ENCODE measurements around the gene RPL34. TPM values are rescaled to one million over a fixed set of nuclear protein-coding genes. Genes with fewer than 3 reads are reported as not detected.
A peak's percentile ranks its signal among the peaks of the same experiment; 100 is the strongest.

The RPL34 gene
- total RNA-seq, 2 experiments from 2014 or later: 1,848 to 1,919 TPM

GRCh38 chr4:108596344-108596743, 24.0 kb upstream of the RPL34 start:
- ChIA-PET CTCF (no interaction called here), POLR2A (no interaction called here)
- Mint-ChIP-seq H3K4me3 (no peak overlapping the region), H3K36me3 (ENCODE audit: low read depth) (peaks cover 20% of the 10 kb centered on the region), H3K27ac (no peak overlapping the region), H3K27me3 (no peaks in the 10 kb centered on the region), H3K9me3 (peaks cover 3% of the 10 kb centered on the region), H3K4me1 (ENCODE audit: low read depth) (peaks cover 4% of the 10 kb centered on the region)
- DNase-seq (no peak), ATAC-seq (no peak)
- intact Hi-C loops (cut with micrococcal nuclease): no loop called here
- no peak for TF ChIP-seq CTCF (IDR thresholded peaks at IDR 0.05)

DNA sequence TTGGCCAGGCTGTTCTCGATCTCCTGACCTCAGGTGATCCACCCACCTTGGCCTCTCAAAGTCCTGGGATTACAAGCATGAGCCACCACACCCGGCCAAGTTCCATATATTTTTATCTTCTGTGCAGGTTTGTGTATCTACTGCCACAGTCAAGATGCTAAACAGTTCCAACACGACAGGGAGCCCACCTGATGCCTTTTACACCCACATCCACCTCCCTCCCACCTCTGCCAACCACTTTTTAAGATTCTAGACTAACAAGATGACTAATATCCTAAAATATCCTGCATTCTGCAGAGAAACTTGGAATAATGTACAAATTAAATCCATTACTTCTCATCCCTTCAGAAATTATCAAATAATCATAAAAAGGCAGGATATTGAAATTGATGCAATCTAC, 19.3 kb upstream of the RPL34 start:
- Mint-ChIP-seq H3K27ac (no peak overlapping the region), H3K27me3 (no peaks in the 10 kb centered on the region), H3K4me3 (no peak overlapping the region), H3K9me3 (no peaks in the 10 kb centered on the region), H3K4me1 (ENCODE audit: low read depth) (peaks cover 9% of the 10 kb centered on the region), H3K36me3 (ENCODE audit: low read depth) (peaks cover 6% of the 10 kb centered on the region)
- ChIA-PET CTCF (no interaction called here), POLR2A (no interaction called here)
- DNase-seq (no peak), ATAC-seq (no peak)
- intact Hi-C loops (cut with micrococcal nuclease): no loop called here
- TF ChIP-seq CTCF (IDR thresholded peaks at IDR 0.05): no peak

DNA sequence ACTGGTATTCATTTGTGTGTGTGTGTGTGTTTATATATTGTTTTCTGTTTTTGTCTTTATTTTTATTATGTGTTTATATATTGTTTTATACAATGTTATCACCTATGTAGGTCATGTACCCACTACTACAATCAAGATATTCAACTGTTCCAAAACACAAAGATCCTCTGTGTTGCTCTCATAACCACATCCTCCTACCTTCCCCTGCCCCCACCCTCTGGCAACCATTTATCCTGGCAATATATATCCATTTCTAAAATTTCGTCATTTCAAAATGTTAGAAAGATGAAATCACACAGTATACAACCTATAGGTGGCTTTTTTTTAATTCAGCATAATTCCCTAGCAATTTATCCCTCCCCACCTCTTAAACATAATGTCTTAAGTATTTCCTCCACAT, 18.8 kb upstream of the RPL34 start:
- H3K4me1 Mint-ChIP-seq (ENCODE audit: low read depth): peaks cover 9% of the 10 kb centered on the region
- H3K4me3 Mint-ChIP-seq: no peak overlapping the region
- intact Hi-C loops (cut with micrococcal nuclease): no loop called here
- TF ChIP-seq CTCF (IDR thresholded peaks at IDR 0.05): no peak
- CTCF ChIA-PET: no interaction called here
- ATAC-seq (peak; percentile 30), DNase-seq (peak; percentile 21)
- peaks cover 8% of the 10 kb centered on the region for H3K36me3 Mint-ChIP-seq (ENCODE audit: low read depth)
- no peaks in the 10 kb centered on the region for H3K27me3 Mint-ChIP-seq
- POLR2A ChIA-PET: no interaction called here
- H3K9me3 Mint-ChIP-seq: no peaks in the 10 kb centered on the region
- H3K27ac Mint-ChIP-seq: no peak overlapping the region

GRCh38 chr4:108602163-108602562, 18.2 kb upstream of the RPL34 start:
- Mint-ChIP-seq H3K36me3 (ENCODE audit: low read depth) (peaks cover 14% of the 10 kb centered on the region), H3K4me3 (no peak overlapping the region), H3K27ac (no peak overlapping the region), H3K4me1 (ENCODE audit: low read depth) (peaks cover 9% of the 10 kb centered on the region), H3K27me3 (no peaks in the 10 kb centered on the region), H3K9me3 (no peaks in the 10 kb centered on the region)
- intact Hi-C loops (cut with micrococcal nuclease): no loop called here
- no peak for TF ChIP-seq CTCF (IDR thresholded peaks at IDR 0.05)
- POLR2A ChIA-PET: interaction anchor here (1.0 kb wide), 1 partner anchor 16 kb away, joined by 4 read pairs; no protein-coding TSS in a partner anchor
- CTCF ChIA-PET: interaction anchor here (0.8 kb wide), 1 partner anchor 584 kb away, joined by 5 read pairs; no protein-coding TSS in a partner anchor
- ATAC-seq: no peak
- DNase-seq: no peak

GRCh38 chr4:108607079-108607815, 13.1 kb upstream of the RPL34 start:
- Mint-ChIP-seq H3K9me3 (no peaks in the 10 kb centered on the region), H3K36me3 (ENCODE audit: low read depth) (peaks cover 15% of the 10 kb centered on the region), H3K4me1 (ENCODE audit: low read depth) (peaks cover 2% of the 10 kb centered on the region), H3K4me3 (no peak overlapping the region), H3K27me3 (no peaks in the 10 kb centered on the region), H3K27ac (no peak overlapping the region)
- ATAC-seq (no peak), DNase-seq (no peak)
- intact Hi-C loops (cut with micrococcal nuclease): no loop called here
- ChIA-PET POLR2A (interaction anchor here (0.6 to 1.2 kb wide), 2 partner anchors 13 to 14 kb away, joined by 3 read pairs; no protein-coding TSS in a partner anchor), CTCF (interaction anchor here (0.9 to 1.2 kb wide), 2 partner anchors 30 to 35 kb away, joined by 3 to 4 read pairs; no protein-coding TSS in a partner anchor)
- no peak for TF ChIP-seq CTCF (IDR thresholded peaks at IDR 0.05)

Data from activated CD8-positive, alpha-beta T cell treated with anti-CD3 and anti-CD28 coated beads for 36 hours (primary cell).